WTC11 (cell line): Measurements from ENCODE around the gene CAMK2D.

Experiments
- CREM ChIP-seq: sonication (generic); formaldehyde crosslinking; IDR thresholded peaks from 2 replicates; pipeline ENCODE4 v1.8.1; 2022; ENCODE audit warnings: mild to moderate bottlenecking, missing genetic modification reagents, moderate library complexity
- JUN ChIP-seq: sonication (generic); formaldehyde crosslinking; IDR thresholded peaks from 2 replicates; pipeline ENCODE4 v1.8.0; 2023; ENCODE audit warnings: mild to moderate bottlenecking, missing genetic modification reagents
- SP1 ChIP-seq: sonication (generic); formaldehyde crosslinking; conservative IDR thresholded peaks from 2 replicates; pipeline ENCODE4 v1.8.1; 2022; ENCODE audit warnings: missing genetic modification reagents
- TEAD4 ChIP-seq: sonication (generic); formaldehyde crosslinking; IDR thresholded peaks from 2 replicates; pipeline ENCODE4 v1.8.0; 2022; ENCODE audit warnings: mild to moderate bottlenecking, missing genetic modification reagents
- ZNF121 ChIP-seq: sonication (generic); formaldehyde crosslinking; IDR thresholded peaks from 2 replicates; pipeline ENCODE4 v1.8.0; 2023; ENCODE audit warnings: missing genetic modification reagents
- TF ChIP-seq, protein P1 (sequence below): fragments of 200-600 bp; IDR thresholded peaks from 2 replicates; pipeline ENCODE4 v1.8.0; 2022; ENCODE audit warnings: antibody characterized with exemption
- TF ChIP-seq, protein P2 (sequence below): sonication (generic); formaldehyde crosslinking; IDR thresholded peaks from 2 replicates; pipeline ENCODE4 v1.8.1; 2023; ENCODE audit warnings: mild to moderate bottlenecking, missing genetic modification reagents, moderate library complexity
- TF ChIP-seq, protein P3 (sequence below): sonication (generic); formaldehyde crosslinking; IDR thresholded peaks from 2 replicates; pipeline ENCODE4 v1.8.1; 2022; ENCODE audit warnings: low read depth, missing genetic modification reagents, borderline replicate concordance
- TF ChIP-seq, protein P4 (sequence below): sonication (generic); formaldehyde crosslinking; IDR thresholded peaks from 2 replicates; pipeline ENCODE4 v1.8.0; 2022; ENCODE audit warnings: mild to moderate bottlenecking, missing genetic modification reagents
- TF ChIP-seq, protein P5 (sequence below): sonication (generic); formaldehyde crosslinking; IDR thresholded peaks from 2 replicates; pipeline ENCODE4 v1.8.0; 2022; ENCODE audit warnings: mild to moderate bottlenecking, missing genetic modification reagents
- TF ChIP-seq, protein P6 (sequence below): sonication (generic); formaldehyde crosslinking; IDR thresholded peaks from 2 replicates; pipeline ENCODE4 v1.8.0; 2022; ENCODE audit warnings: mild to moderate bottlenecking, missing genetic modification reagents
- TF ChIP-seq, protein P7 (sequence below): sonication (generic); formaldehyde crosslinking; IDR thresholded peaks from 2 replicates; pipeline ENCODE4 v1.8.1; 2023; ENCODE audit warnings: mild to moderate bottlenecking, moderate library complexity, missing genetic modification reagents

DNA sequence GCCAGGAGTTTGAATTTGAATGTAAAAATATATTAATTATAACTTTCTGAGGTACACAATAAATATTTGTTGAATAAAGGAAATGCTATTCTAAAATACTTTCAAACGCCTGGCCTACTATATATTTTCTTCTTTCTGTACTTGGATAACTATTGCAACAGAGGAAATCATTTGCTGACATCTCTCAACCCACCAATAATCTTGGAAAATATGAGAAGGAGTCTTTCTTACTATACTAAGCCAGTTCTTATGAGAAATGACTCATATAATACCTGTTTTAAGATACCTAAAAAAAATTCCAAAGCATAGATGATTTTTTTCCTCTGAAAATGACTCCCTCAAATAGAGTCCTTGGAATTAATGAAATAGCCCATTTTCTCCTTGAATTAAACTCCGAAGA lies 64.1 kb downstream of the CAMK2D start:
- TF ChIP-seq, protein P1, sequence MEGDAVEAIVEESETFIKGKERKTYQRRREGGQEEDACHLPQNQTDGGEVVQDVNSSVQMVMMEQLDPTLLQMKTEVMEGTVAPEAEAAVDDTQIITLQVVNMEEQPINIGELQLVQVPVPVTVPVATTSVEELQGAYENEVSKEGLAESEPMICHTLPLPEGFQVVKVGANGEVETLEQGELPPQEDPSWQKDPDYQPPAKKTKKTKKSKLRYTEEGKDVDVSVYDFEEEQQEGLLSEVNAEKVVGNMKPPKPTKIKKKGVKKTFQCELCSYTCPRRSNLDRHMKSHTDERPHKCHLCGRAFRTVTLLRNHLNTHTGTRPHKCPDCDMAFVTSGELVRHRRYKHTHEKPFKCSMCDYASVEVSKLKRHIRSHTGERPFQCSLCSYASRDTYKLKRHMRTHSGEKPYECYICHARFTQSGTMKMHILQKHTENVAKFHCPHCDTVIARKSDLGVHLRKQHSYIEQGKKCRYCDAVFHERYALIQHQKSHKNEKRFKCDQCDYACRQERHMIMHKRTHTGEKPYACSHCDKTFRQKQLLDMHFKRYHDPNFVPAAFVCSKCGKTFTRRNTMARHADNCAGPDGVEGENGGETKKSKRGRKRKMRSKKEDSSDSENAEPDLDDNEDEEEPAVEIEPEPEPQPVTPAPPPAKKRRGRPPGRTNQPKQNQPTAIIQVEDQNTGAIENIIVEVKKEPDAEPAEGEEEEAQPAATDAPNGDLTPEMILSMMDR = no peak
- TF ChIP-seq, protein P2, sequence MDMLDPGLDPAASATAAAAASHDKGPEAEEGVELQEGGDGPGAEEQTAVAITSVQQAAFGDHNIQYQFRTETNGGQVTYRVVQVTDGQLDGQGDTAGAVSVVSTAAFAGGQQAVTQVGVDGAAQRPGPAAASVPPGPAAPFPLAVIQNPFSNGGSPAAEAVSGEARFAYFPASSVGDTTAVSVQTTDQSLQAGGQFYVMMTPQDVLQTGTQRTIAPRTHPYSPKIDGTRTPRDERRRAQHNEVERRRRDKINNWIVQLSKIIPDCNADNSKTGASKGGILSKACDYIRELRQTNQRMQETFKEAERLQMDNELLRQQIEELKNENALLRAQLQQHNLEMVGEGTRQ (CRISPR knock-in tag) = no peak
- TF ChIP-seq, protein P3, sequence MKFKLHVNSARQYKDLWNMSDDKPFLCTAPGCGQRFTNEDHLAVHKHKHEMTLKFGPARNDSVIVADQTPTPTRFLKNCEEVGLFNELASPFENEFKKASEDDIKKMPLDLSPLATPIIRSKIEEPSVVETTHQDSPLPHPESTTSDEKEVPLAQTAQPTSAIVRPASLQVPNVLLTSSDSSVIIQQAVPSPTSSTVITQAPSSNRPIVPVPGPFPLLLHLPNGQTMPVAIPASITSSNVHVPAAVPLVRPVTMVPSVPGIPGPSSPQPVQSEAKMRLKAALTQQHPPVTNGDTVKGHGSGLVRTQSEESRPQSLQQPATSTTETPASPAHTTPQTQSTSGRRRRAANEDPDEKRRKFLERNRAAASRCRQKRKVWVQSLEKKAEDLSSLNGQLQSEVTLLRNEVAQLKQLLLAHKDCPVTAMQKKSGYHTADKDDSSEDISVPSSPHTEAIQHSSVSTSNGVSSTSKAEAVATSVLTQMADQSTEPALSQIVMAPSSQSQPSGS (CRISPR knock-in tag) = no peak
- no peak for TF ChIP-seq JUN (CRISPR knock-in tag)
- TF ChIP-seq, protein P4, sequence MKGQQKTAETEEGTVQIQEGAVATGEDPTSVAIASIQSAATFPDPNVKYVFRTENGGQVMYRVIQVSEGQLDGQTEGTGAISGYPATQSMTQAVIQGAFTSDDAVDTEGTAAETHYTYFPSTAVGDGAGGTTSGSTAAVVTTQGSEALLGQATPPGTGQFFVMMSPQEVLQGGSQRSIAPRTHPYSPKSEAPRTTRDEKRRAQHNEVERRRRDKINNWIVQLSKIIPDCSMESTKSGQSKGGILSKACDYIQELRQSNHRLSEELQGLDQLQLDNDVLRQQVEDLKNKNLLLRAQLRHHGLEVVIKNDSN (CRISPR knock-in tag) = no peak
- no peak for TF ChIP-seq SP1 (CRISPR knock-in tag)
- TF ChIP-seq, protein P5, sequence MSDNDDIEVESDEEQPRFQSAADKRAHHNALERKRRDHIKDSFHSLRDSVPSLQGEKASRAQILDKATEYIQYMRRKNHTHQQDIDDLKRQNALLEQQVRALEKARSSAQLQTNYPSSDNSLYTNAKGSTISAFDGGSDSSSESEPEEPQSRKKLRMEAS = no peak
- TF ChIP-seq TEAD4 (CRISPR knock-in tag) = no peak
- TF ChIP-seq, protein P6, sequence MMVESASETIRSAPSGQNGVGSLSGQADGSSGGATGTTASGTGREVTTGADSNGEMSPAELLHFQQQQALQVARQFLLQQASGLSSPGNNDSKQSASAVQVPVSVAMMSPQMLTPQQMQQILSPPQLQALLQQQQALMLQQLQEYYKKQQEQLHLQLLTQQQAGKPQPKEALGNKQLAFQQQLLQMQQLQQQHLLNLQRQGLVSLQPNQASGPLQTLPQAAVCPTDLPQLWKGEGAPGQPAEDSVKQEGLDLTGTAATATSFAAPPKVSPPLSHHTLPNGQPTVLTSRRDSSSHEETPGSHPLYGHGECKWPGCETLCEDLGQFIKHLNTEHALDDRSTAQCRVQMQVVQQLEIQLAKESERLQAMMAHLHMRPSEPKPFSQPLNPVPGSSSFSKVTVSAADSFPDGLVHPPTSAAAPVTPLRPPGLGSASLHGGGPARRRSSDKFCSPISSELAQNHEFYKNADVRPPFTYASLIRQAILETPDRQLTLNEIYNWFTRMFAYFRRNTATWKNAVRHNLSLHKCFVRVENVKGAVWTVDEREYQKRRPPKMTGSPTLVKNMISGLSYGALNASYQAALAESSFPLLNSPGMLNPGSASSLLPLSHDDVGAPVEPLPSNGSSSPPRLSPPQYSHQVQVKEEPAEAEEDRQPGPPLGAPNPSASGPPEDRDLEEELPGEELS (CRISPR knock-in tag) = no peak
- TF ChIP-seq, protein P7, sequence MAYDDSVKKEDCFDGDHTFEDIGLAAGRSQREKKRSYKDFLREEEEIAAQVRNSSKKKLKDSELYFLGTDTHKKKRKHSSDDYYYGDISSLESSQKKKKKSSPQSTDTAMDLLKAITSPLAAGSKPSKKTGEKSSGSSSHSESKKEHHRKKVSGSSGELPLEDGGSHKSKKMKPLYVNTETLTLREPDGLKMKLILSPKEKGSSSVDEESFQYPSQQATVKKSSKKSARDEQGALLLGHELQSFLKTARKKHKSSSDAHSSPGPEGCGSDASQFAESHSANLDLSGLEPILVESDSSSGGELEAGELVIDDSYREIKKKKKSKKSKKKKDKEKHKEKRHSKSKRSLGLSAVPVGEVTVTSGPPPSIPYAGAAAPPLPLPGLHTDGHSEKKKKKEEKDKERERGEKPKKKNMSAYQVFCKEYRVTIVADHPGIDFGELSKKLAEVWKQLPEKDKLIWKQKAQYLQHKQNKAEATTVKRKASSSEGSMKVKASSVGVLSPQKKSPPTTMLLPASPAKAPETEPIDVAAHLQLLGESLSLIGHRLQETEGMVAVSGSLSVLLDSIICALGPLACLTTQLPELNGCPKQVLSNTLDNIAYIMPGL (CRISPR knock-in tag) = no peak
- TF ChIP-seq ZNF121 (CRISPR knock-in tag) = no peak
- TF ChIP-seq CREM (CRISPR knock-in tag) = no peak
